H1 (cell line): Measurements from ENCODE around the gene SLC43A3. TPM values are rescaled to one million over a fixed set of nuclear protein-coding genes. Genes with fewer than 3 reads are reported as not detected.

Experiments used
- CTCF ChIA-PET: fragments of 300-600 bp; sonication (Branson Sonifier 250); formaldehyde crosslinking; loops from one replicate; lab custom pipeline; 2021; ENCODE audit not compliant: partially characterized antibody; lab: Charles Lee
- POLR2A ChIA-PET: fragments of 300-600 bp; sonication (Branson Sonifier 250); formaldehyde crosslinking; loops from one replicate; lab custom pipeline; 2021; ENCODE audit warnings: inconsistent platforms; ENCODE audit not compliant: partially characterized antibody; lab: Charles Lee
- DNase-seq, 2 experiments: peaks; one replicate each; pipeline versions ENCODE4 v3.0.0 to v3.0.0-alpha.2; 2010 to 2022; ENCODE audit warnings: low spot score in 2 of 2, low read depth in 1 of 2, mixed read lengths in 1 of 2
- FAIRE-seq: peaks from 2 replicates; lab custom pipeline; 2011; peaks lifted over from hg19 to GRCh38; lab: Jason Lieb, UNC
- H2AFZ ChIP-seq: 2 replicates; pipeline ENCODE4 v1.8.1; 2012; ENCODE audit warnings: low read length, inconsistent platforms
- H2AK5ac ChIP-seq: 2 replicates; pipeline ENCODE4 v1.6.1; 2013; ENCODE audit warnings: low read depth, low read length
- H2BK120ac ChIP-seq: replicated peaks from 2 replicates; pipeline ENCODE3; 2013; ENCODE audit warnings: low read depth, low read length, inconsistent platforms
- H2BK12ac ChIP-seq: 2 replicates; pipeline ENCODE4 v1.6.1; 2013; ENCODE audit warnings: low read depth, low read length
- H2BK15ac ChIP-seq: 2 replicates; pipeline ENCODE4 v1.6.1; 2013; ENCODE audit warnings: low read length
- H2BK20ac ChIP-seq: 2 replicates; pipeline ENCODE4 v1.6.1; 2013; ENCODE audit warnings: low read length
- H2BK5ac ChIP-seq: 2 replicates; pipeline ENCODE4 v1.6.1; 2013; ENCODE audit warnings: low read depth, low read length
- H3K14ac ChIP-seq: 2 replicates; pipeline ENCODE4 v1.6.1; 2013; ENCODE audit warnings: inconsistent platforms; ENCODE audit not compliant: insufficient read length
- H3K18ac ChIP-seq: 2 replicates; pipeline ENCODE4 v1.6.1; 2013; ENCODE audit warnings: low read length; ENCODE audit errors: extremely low read depth
- H3K23ac ChIP-seq: 2 replicates; pipeline ENCODE4 v1.6.1; 2013; ENCODE audit warnings: inconsistent platforms; ENCODE audit not compliant: insufficient read length
- H3K23me2 ChIP-seq: 2 replicates; pipeline ENCODE4 v1.6.1; 2013; ENCODE audit warnings: low read depth, low read length
- H3K27ac ChIP-seq: 2 replicates; pipeline ENCODE4 v1.6.1; 2011; ENCODE audit warnings: low read depth, low read length, inconsistent platforms
- H3K27me3 ChIP-seq, 4 experiments: replicated peaks in 1 of 4; 1 replicate in 1 of 4; 2 replicates in 3 of 4; pipeline versions ENCODE4 v1.6.1 to v1.8.1; 2011 to 2013; ENCODE audit warnings: low read length in 3 of 4, mild to moderate bottlenecking in 3 of 4, inconsistent platforms in 2 of 4, mixed read lengths in 2 of 4, moderate library complexity in 1 of 4; ENCODE audit not compliant: control insufficient read depth in 3 of 4, insufficient read depth in 3 of 4; ENCODE audit errors: extremely low read depth in 1 of 4
- H3K36me3 ChIP-seq, 4 experiments: 2 replicates each; pipeline versions ENCODE4 v1.6.1 to v1.8.1; 2011 to 2013; ENCODE audit warnings: mild to moderate bottlenecking in 4 of 4, low read length in 3 of 4, moderate library complexity in 2 of 4, control low read depth in 1 of 4, inconsistent platforms in 1 of 4; ENCODE audit not compliant: insufficient read depth in 4 of 4, control insufficient read depth in 2 of 4
- H3K4ac ChIP-seq: replicated peaks from 2 replicates; pipeline ENCODE3; 2013; ENCODE audit warnings: low read length, low read depth, mixed read lengths, inconsistent platforms; ENCODE audit not compliant: insufficient read length
- H3K4me1 ChIP-seq, 4 experiments: replicated peaks in 1 of 4; 1 replicate in 1 of 4; 2 replicates in 3 of 4; pipeline versions ENCODE4 v1.6.1 to v1.8.1; 2011 to 2013; ENCODE audit warnings: low read length in 3 of 4, inconsistent platforms in 2 of 4, mixed read lengths in 1 of 4; ENCODE audit not compliant: insufficient read depth in 4 of 4, control insufficient read depth in 3 of 4
- H3K4me2 ChIP-seq, 2 experiments: 2 replicates each; pipeline versions ENCODE4 v1.6.1 to v1.8.1; 2011 to 2013; ENCODE audit warnings: low read depth in 2 of 2, low read length in 2 of 2, control low read depth in 1 of 2, inconsistent platforms in 1 of 2, mild to moderate bottlenecking in 1 of 2; ENCODE audit not compliant: insufficient read depth in 1 of 2
- H3K4me3 ChIP-seq, 4 experiments: fragments of 200-600, 300-600 bp in 1 of 4; sonication (generic), shearing (Covaris generic), sonication (Bioruptor Twin) in 1 of 4; 2 replicates each; pipeline versions ENCODE4 v1.5.1 to v1.8.1; 2011 to 2016; ENCODE audit warnings: low read length in 4 of 4, low read depth in 3 of 4, control low read depth in 2 of 4, inconsistent platforms in 2 of 4, mild to moderate bottlenecking in 2 of 4, mixed read lengths in 1 of 4, moderate library complexity in 1 of 4; ENCODE audit not compliant: insufficient read depth in 2 of 4; ENCODE audit errors: extremely low read depth in 1 of 4
- H3K56ac ChIP-seq: replicated peaks from 2 replicates; pipeline ENCODE3; 2013; ENCODE audit warnings: low read depth, mild to moderate bottlenecking, mixed read lengths, low read length, inconsistent platforms; ENCODE audit not compliant: insufficient read length
- H3K79me1 ChIP-seq: 2 replicates; pipeline ENCODE4 v1.6.1; 2013; ENCODE audit warnings: low read depth, low read length, control low read depth
- H3K79me2 ChIP-seq, 2 experiments: 2 replicates each; pipeline versions ENCODE4 v1.6.1 to v1.8.1; 2012 to 2013; ENCODE audit warnings: low read length in 2 of 2, mild to moderate bottlenecking in 2 of 2, inconsistent platforms in 1 of 2; ENCODE audit not compliant: insufficient read depth in 2 of 2, control insufficient read depth in 1 of 2
- H3K9ac ChIP-seq, 4 experiments: replicated peaks in 1 of 4; 1 replicate in 1 of 4; 2 replicates in 3 of 4; pipeline versions ENCODE4 v1.6.1 to v1.8.1; 2011 to 2013; ENCODE audit warnings: low read depth in 3 of 4, low read length in 3 of 4, control low read depth in 2 of 4, mild to moderate bottlenecking in 2 of 4, moderate library complexity in 2 of 4, inconsistent platforms in 1 of 4; ENCODE audit errors: extremely low read depth in 1 of 4
- H3K9me3 ChIP-seq, 2 experiments: 2 replicates each; pipeline versions ENCODE4 v1.6.1 to v1.8.1; 2012 to 2013; ENCODE audit warnings: mild to moderate bottlenecking in 2 of 2, moderate library complexity in 2 of 2, control low read depth in 1 of 2, inconsistent platforms in 1 of 2, low read depth in 1 of 2, low read length in 1 of 2, mixed read lengths in 1 of 2; ENCODE audit not compliant: insufficient read depth in 2 of 2
- H4K20me1 ChIP-seq, 2 experiments: replicated peaks in 1 of 2; 2 replicates each; pipeline versions ENCODE3 to v1.8.1; 2011 to 2013; ENCODE audit warnings: inconsistent platforms in 2 of 2, low read length in 2 of 2, mild to moderate bottlenecking in 1 of 2; ENCODE audit not compliant: insufficient read depth in 2 of 2, control insufficient read depth in 1 of 2
- H4K5ac ChIP-seq: 2 replicates; pipeline ENCODE4 v1.6.1; 2013; ENCODE audit warnings: low read length, low read depth, mixed read lengths, inconsistent platforms; ENCODE audit not compliant: insufficient read length
- H4K8ac ChIP-seq: 2 replicates; pipeline ENCODE4 v1.8.0; 2013; ENCODE audit warnings: mild to moderate bottlenecking, moderate library complexity, low read length, inconsistent platforms; ENCODE audit not compliant: insufficient read depth; ENCODE audit errors: extremely low read depth
- H4K91ac ChIP-seq: replicated peaks from 2 replicates; pipeline ENCODE3; 2013; ENCODE audit warnings: low read length, mixed read lengths, inconsistent platforms; ENCODE audit not compliant: insufficient read length
- PHF8 ChIP-seq: fragments of 200-600 bp; sonication (generic); conservative IDR thresholded peaks from 2 replicates; pipeline ENCODE4 v1.7.1; 2012; ENCODE audit warnings: low read depth, mild to moderate bottlenecking, inconsistent platforms, low read length, moderate library complexity
- WGBS, 2 experiments: shearing (Covaris generic) in 1 of 2; methylation state at CpG; one replicate each; pipeline versions ENCODE4 v1.1.6 to v1.1.7; 2013 to 2015; ENCODE audit warnings: low lambda C conversion rate in 2 of 2, mixed read lengths in 2 of 2, inconsistent platforms in 1 of 2, low coverage in 1 of 2, missing lambda C conversion rate in 1 of 2; ENCODE audit not compliant: insufficient replicate concordance in 2 of 2, insufficient coverage in 1 of 2, insufficient read length in 1 of 2; ENCODE audit errors: extremely low coverage in 1 of 2, missing lambda C conversion rate in 1 of 2; 5-methylcytosine and 5-hydroxymethylcytosine counted together
- polyA plus RNA-seq, 7 experiments: library from polyadenylated mRNA; depleted of rRNA in 3 of 7; stranded (reverse) in 5 of 7; unstranded in 2 of 7; fragments of >200 nt in 5 of 7; fragments of 200-250 nt in 2 of 7; gene quantifications; 1 replicate in 5 of 7; 2 replicates in 1 of 7; 4 replicates in 1 of 7; pipeline versions ENCODE4 v1.2.1 to v1.2.3, GENCODE V29; 2011 to 2013; ENCODE audit warnings: missing spikeins in 2 of 7, mixed read lengths in 2 of 7
- total RNA-seq: library from RNA; stranded (reverse); fragmentation: NEBNext Ultra II Directional; extraction: Animal tissue kit (Norgen Biotek cat#: 25700); gene quantifications from 2 replicates; pipeline ENCODE4 v1.2.1, GENCODE V29; 2021

The SLC43A3 gene
- total and polyA plus RNA-seq, 2 of the 8 experiments (the other 6 are each of a cell fraction or from before 2014, with no cell fraction given) = 31.8 to 67.8 TPM

- no peak overlapping the region for H4K5ac ChIP-seq
- no peak for TF ChIP-seq PHF8
- peaks cover 0 to 1% of the 10 kb centered on the region in 2 experiments for H4K20me1 ChIP-seq
- ChIA-PET POLR2A (interaction anchor here (1.3 to 1.8 kb wide), 4 partner anchors 12 to 47 kb away, joined by 3 to 5 read pairs (median 4); no protein-coding TSS in a partner anchor), CTCF (interaction anchor here (0.6 to 1.1 kb wide), 2 partner anchors 32 to 47 kb away, joined by 3 to 6 read pairs; no protein-coding TSS in a partner anchor)
- H3K23ac ChIP-seq = no peak overlapping the region
- H3K79me1 ChIP-seq = no peaks in the 10 kb centered on the region; the same call in 1 of the 2 replicates
- H3K23me2 ChIP-seq = no peaks in the 10 kb centered on the region
- no peak overlapping the region for H3K4me3 ChIP-seq
- no peak overlapping the region for H2BK120ac ChIP-seq
- no peak overlapping the region for H3K56ac ChIP-seq
- no peaks in the 10 kb centered on the region for H3K4me1 ChIP-seq
- no peak overlapping the region for H3K27ac ChIP-seq
- H3K4ac ChIP-seq = no peak overlapping the region
- peaks cover 4 to 22% (median 16%) of the 10 kb centered on the region in 4 experiments; a peak in 6 of 8 replicates for H3K36me3 ChIP-seq
- no peak for FAIRE-seq
- H2BK5ac ChIP-seq = no peak overlapping the region
- no peak overlapping the region for H4K8ac ChIP-seq
- H4K91ac ChIP-seq = no peak overlapping the region
- H2BK12ac ChIP-seq = no peak overlapping the region
- no peak overlapping the region for H3K4me2 ChIP-seq
- no peak overlapping the region for H3K18ac ChIP-seq
- H3K9ac ChIP-seq = no peak overlapping the region
- no peak overlapping the region for H2AFZ ChIP-seq
- H3K79me2 ChIP-seq = no peaks in the 10 kb centered on the region
- no peak overlapping the region for H2BK15ac ChIP-seq
- H2AK5ac ChIP-seq = no peak overlapping the region
- 81% methylated on average over 4 of the region's 4 CpGs; no CpG with 5 or more reads in 1 of the 2 experiments for WGBS, 2 experiments
- no peaks in the 10 kb centered on the region for H3K27me3 ChIP-seq
- H3K14ac ChIP-seq = no peak overlapping the region
- DNase-seq = no peak
- H2BK20ac ChIP-seq = no peak overlapping the region
- no peaks in the 10 kb centered on the region for H3K9me3 ChIP-seq
These were observed 21.6 kb downstream of the SLC43A3 start for GRCh38 chr11:57405271-57405860.
